Activated naive CD4-positive, alpha-beta T cell treated with anti-CD3 and anti-CD28 coated beads, Interleukin-2, amount 50 U/mL, for 24 hours (primary cell): ENCODE measurements around the gene DRD3.

ENCODE experiments used
- H3K27ac Mint-ChIP-seq: one replicate; pipeline ENCODE4 v1.8.0; 2021; ENCODE audit warnings: mild to moderate bottlenecking, mixed read lengths
- H3K27me3 Mint-ChIP-seq: one replicate; pipeline ENCODE4 v1.8.0; 2021; ENCODE audit warnings: mixed read lengths
- H3K36me3 Mint-ChIP-seq: one replicate; pipeline ENCODE4 v1.8.0; 2021; ENCODE audit warnings: mixed read lengths
- H3K4me1 Mint-ChIP-seq: one replicate; pipeline ENCODE4 v1.8.0; 2021; ENCODE audit warnings: mixed read lengths
- H3K4me3 Mint-ChIP-seq: one replicate; pipeline ENCODE4 v1.8.0; 2021; ENCODE audit warnings: mild to moderate bottlenecking, mixed read lengths
- H3K9me3 Mint-ChIP-seq: one replicate; pipeline ENCODE4 v1.8.0; 2021; ENCODE audit warnings: mixed read lengths

DRD3 gene

GRCh38 chr3:114114719-114115118 is 64.1 kb downstream of the DRD3 start:
- H3K4me3 Mint-ChIP-seq = no peak overlapping the region
- no peaks in the 10 kb centered on the region for H3K4me1 Mint-ChIP-seq
- H3K36me3 Mint-ChIP-seq = no peaks in the 10 kb centered on the region
- H3K27ac Mint-ChIP-seq = no peak overlapping the region
- H3K9me3 Mint-ChIP-seq = no peaks in the 10 kb centered on the region
- H3K27me3 Mint-ChIP-seq = peaks cover 6% of the 10 kb centered on the region

- H3K36me3 Mint-ChIP-seq = no peaks in the 10 kb centered on the region
- H3K4me3 Mint-ChIP-seq = no peak overlapping the region
- H3K9me3 Mint-ChIP-seq = no peaks in the 10 kb centered on the region
- H3K27ac Mint-ChIP-seq = no peak overlapping the region
- peaks cover 9% of the 10 kb centered on the region for H3K27me3 Mint-ChIP-seq
- H3K4me1 Mint-ChIP-seq = no peaks in the 10 kb centered on the region
Measured at GRCh38 chr3:114112696-114113095, 66.2 kb downstream of the DRD3 start.

- Mint-ChIP-seq H3K9me3 (no peaks in the 10 kb centered on the region), H3K27me3 (peaks cover 9% of the 10 kb centered on the region), H3K36me3 (no peaks in the 10 kb centered on the region), H3K27ac (no peak overlapping the region), H3K4me1 (no peaks in the 10 kb centered on the region), H3K4me3 (no peak overlapping the region)
Measured at GRCh38 chr3:114111060-114111770, 67.6 kb downstream of the DRD3 start.

- no peaks in the 10 kb centered on the region for H3K9me3 Mint-ChIP-seq
- H3K4me3 Mint-ChIP-seq = no peak overlapping the region
- no peaks in the 10 kb centered on the region for H3K4me1 Mint-ChIP-seq
- H3K27me3 Mint-ChIP-seq = peaks cover 9% of the 10 kb centered on the region
- H3K36me3 Mint-ChIP-seq = no peaks in the 10 kb centered on the region
- no peak overlapping the region for H3K27ac Mint-ChIP-seq
Measured at GRCh38 chr3:114110439-114110838, 68.4 kb downstream of the DRD3 start.

- H3K36me3 Mint-ChIP-seq = no peaks in the 10 kb centered on the region
- H3K4me1 Mint-ChIP-seq = no peaks in the 10 kb centered on the region
- no peaks in the 10 kb centered on the region for H3K9me3 Mint-ChIP-seq
- H3K4me3 Mint-ChIP-seq = no peak overlapping the region
- H3K27me3 Mint-ChIP-seq = peaks cover 9% of the 10 kb centered on the region
- H3K27ac Mint-ChIP-seq = no peak overlapping the region
Measured at GRCh38 chr3:114108137-114108536, 70.7 kb downstream of the DRD3 start.

GRCh38 chr3:114104414-114104813 is 74.4 kb downstream of the DRD3 start:
- peaks cover 3% of the 10 kb centered on the region for H3K27me3 Mint-ChIP-seq
- no peak overlapping the region for H3K4me3 Mint-ChIP-seq

GRCh38 chr3:114103858-114104257 is 75.0 kb downstream of the DRD3 start:
- no peaks in the 10 kb centered on the region for H3K4me1 Mint-ChIP-seq
- H3K9me3 Mint-ChIP-seq = no peaks in the 10 kb centered on the region
- H3K27ac Mint-ChIP-seq = no peak overlapping the region
- H3K27me3 Mint-ChIP-seq = peaks cover 3% of the 10 kb centered on the region
- H3K36me3 Mint-ChIP-seq = no peaks in the 10 kb centered on the region
- H3K4me3 Mint-ChIP-seq = no peak overlapping the region

More at GRCh38 chr3:114104414-114104813, 74.4 kb downstream of the DRD3 start:
- no peaks in the 10 kb centered on the region for H3K9me3 Mint-ChIP-seq
- H3K36me3 Mint-ChIP-seq = no peaks in the 10 kb centered on the region
- no peaks in the 10 kb centered on the region for H3K4me1 Mint-ChIP-seq
- H3K27ac Mint-ChIP-seq = peak overlapping the region; percentile 20

GRCh38 chr3:114103181-114103580 is 75.7 kb downstream of the DRD3 start:
- H3K4me3 Mint-ChIP-seq = no peak overlapping the region
- no peaks in the 10 kb centered on the region for H3K4me1 Mint-ChIP-seq
- no peak overlapping the region for H3K27ac Mint-ChIP-seq
- H3K27me3 Mint-ChIP-seq = peaks cover 3% of the 10 kb centered on the region
- H3K36me3 Mint-ChIP-seq = no peaks in the 10 kb centered on the region
- H3K9me3 Mint-ChIP-seq = no peaks in the 10 kb centered on the region

- Mint-ChIP-seq H3K36me3 (no peaks in the 10 kb centered on the region), H3K4me3 (no peak overlapping the region), H3K9me3 (no peaks in the 10 kb centered on the region), H3K27me3 (peaks cover 3% of the 10 kb centered on the region), H3K27ac (no peak overlapping the region), H3K4me1 (no peaks in the 10 kb centered on the region)
Measured at GRCh38 chr3:114101101-114101500, 77.8 kb downstream of the DRD3 start.

- H3K36me3 Mint-ChIP-seq = no peaks in the 10 kb centered on the region
- H3K27me3 Mint-ChIP-seq = no peaks in the 10 kb centered on the region
- H3K4me3 Mint-ChIP-seq = no peak overlapping the region
- H3K4me1 Mint-ChIP-seq = no peaks in the 10 kb centered on the region
- no peak overlapping the region for H3K27ac Mint-ChIP-seq
- H3K9me3 Mint-ChIP-seq = no peaks in the 10 kb centered on the region
Measured at GRCh38 chr3:114095796-114096195, 83.1 kb downstream of the DRD3 start.

- H3K27me3 Mint-ChIP-seq = no peaks in the 10 kb centered on the region
- no peak overlapping the region for H3K27ac Mint-ChIP-seq
- H3K4me1 Mint-ChIP-seq = no peaks in the 10 kb centered on the region
- no peaks in the 10 kb centered on the region for H3K9me3 Mint-ChIP-seq
- no peaks in the 10 kb centered on the region for H3K36me3 Mint-ChIP-seq
- H3K4me3 Mint-ChIP-seq = no peak overlapping the region
Measured at GRCh38 chr3:114093596-114093995, 85.3 kb downstream of the DRD3 start.

- Mint-ChIP-seq H3K27me3 (no peaks in the 10 kb centered on the region), H3K27ac (no peak overlapping the region), H3K36me3 (no peaks in the 10 kb centered on the region), H3K4me1 (no peaks in the 10 kb centered on the region), H3K9me3 (no peaks in the 10 kb centered on the region), H3K4me3 (no peak overlapping the region)
Measured at GRCh38 chr3:114093016-114093380, 85.9 kb downstream of the DRD3 start.

- H3K36me3 Mint-ChIP-seq = peaks cover 6% of the 10 kb centered on the region
- no peak overlapping the region for H3K4me3 Mint-ChIP-seq
- H3K27ac Mint-ChIP-seq = no peak overlapping the region
- no peaks in the 10 kb centered on the region for H3K9me3 Mint-ChIP-seq
- H3K27me3 Mint-ChIP-seq = no peaks in the 10 kb centered on the region
- H3K4me1 Mint-ChIP-seq = no peaks in the 10 kb centered on the region
Measured at GRCh38 chr3:114092151-114093015, 86.5 kb downstream of the DRD3 start.

GRCh38 chr3:114089675-114090074 is 89.2 kb downstream of the DRD3 start:
- no peak overlapping the region for H3K27ac Mint-ChIP-seq
- peaks cover 21% of the 10 kb centered on the region for H3K36me3 Mint-ChIP-seq
- H3K4me3 Mint-ChIP-seq = no peak overlapping the region
- H3K9me3 Mint-ChIP-seq = no peaks in the 10 kb centered on the region
- H3K27me3 Mint-ChIP-seq = no peaks in the 10 kb centered on the region
- H3K4me1 Mint-ChIP-seq = no peaks in the 10 kb centered on the region

- Mint-ChIP-seq H3K27ac (no peak overlapping the region), H3K9me3 (no peaks in the 10 kb centered on the region), H3K4me3 (no peak overlapping the region), H3K4me1 (no peaks in the 10 kb centered on the region), H3K27me3 (no peaks in the 10 kb centered on the region), H3K36me3 (peaks cover 29% of the 10 kb centered on the region)
Measured at GRCh38 chr3:114086356-114086755, 92.5 kb downstream of the DRD3 start.

- Mint-ChIP-seq H3K4me1 (no peaks in the 10 kb centered on the region), H3K27ac (no peak overlapping the region), H3K9me3 (no peaks in the 10 kb centered on the region), H3K36me3 (peaks cover 33% of the 10 kb centered on the region), H3K4me3 (no peak overlapping the region), H3K27me3 (no peaks in the 10 kb centered on the region)
Measured at GRCh38 chr3:114083112-114083511, 95.7 kb downstream of the DRD3 start.
